HTERT RPE-1 (cell line): ENCODE measurements around the gene ARHGAP20.

Experiments
- in situ Hi-C: fragments of 300-500 bp; cut with MboI; formaldehyde crosslinking; loops from 4 replicates; pipeline ENCODE4 v1.14.3; 2020; ENCODE audit warnings: low sequenced_read_pairs

Gene ARHGAP20

GRCh38 chr11:110529043-110529442 is 183.2 kb downstream of the ARHGAP20 start:
- in situ Hi-C loops = no loop called here

GRCh38 chr11:110527146-110527545 is 185.1 kb downstream of the ARHGAP20 start:
- in situ Hi-C loops = no loop called here
